Aorta (tissue), 5 donors: ENCODE measurements around the gene SDCBP2. TPM values are rescaled to one million over a fixed set of nuclear protein-coding genes. Genes with fewer than 3 reads are reported as not detected.

Source experiments
- ATAC-seq: fragments of 200-7000 bp; cut with Tn5 transposase; one replicate; pipeline ENCODE4 v1.9.1; 2022; ENCODE audit warnings: moderate library complexity; ENCODE audit not compliant: low FRiP score
- DNase-seq, 2 donors: peaks; one replicate each; pipeline ENCODE4 v3.0.0-alpha.2; 2020
- H3K27ac ChIP-seq, 2 donors: one replicate each; pipeline ENCODE4 v1.5.1; 2013; ENCODE audit warnings: low read length in 2 of 2, mild to moderate bottlenecking in 2 of 2, moderate library complexity in 2 of 2, control low read depth in 1 of 2, inconsistent platforms in 1 of 2, low read depth in 1 of 2
- H3K27me3 ChIP-seq, 2 donors: one replicate each; pipeline ENCODE4 v1.6.1; 2013; ENCODE audit warnings: control low read depth in 1 of 2, low read length in 1 of 2, mild to moderate bottlenecking in 1 of 2, moderate library complexity in 1 of 2; ENCODE audit not compliant: insufficient read depth in 2 of 2, control insufficient read depth in 1 of 2
- H3K36me3 ChIP-seq, 2 donors: one replicate each; pipeline ENCODE4 v1.6.1; 2013; ENCODE audit warnings: control low read depth in 1 of 2, low read length in 1 of 2, mild to moderate bottlenecking in 1 of 2; ENCODE audit not compliant: insufficient read depth in 2 of 2, control insufficient read depth in 1 of 2
- H3K4me1 ChIP-seq, 2 donors: one replicate each; pipeline ENCODE4 v1.6.1; 2013; ENCODE audit warnings: low read length in 2 of 2, control low read depth in 1 of 2, mild to moderate bottlenecking in 1 of 2, moderate library complexity in 1 of 2; ENCODE audit not compliant: insufficient read depth in 2 of 2, control insufficient read depth in 1 of 2
- H3K4me3 ChIP-seq, 2 donors: one replicate each; pipeline ENCODE4 v1.5.1; 2013; ENCODE audit warnings: low read length in 2 of 2, control low read depth in 1 of 2, mild to moderate bottlenecking in 1 of 2
- H3K9me3 ChIP-seq: one replicate; pipeline ENCODE4 v1.6.1; 2013; ENCODE audit warnings: mild to moderate bottlenecking, low read length; ENCODE audit not compliant: control insufficient read depth
- WGBS, 2 donors: extraction: QIAGEN DNeasy Blood & Tissue Kit; methylation state at CpG; one replicate each; pipeline ENCODE4 v1.1.7; 2013; 5-methylcytosine and 5-hydroxymethylcytosine counted together
- intact Hi-C, 2 donors: fragments of 100-400 bp; cut with DNase I; formaldehyde crosslinking; loops; one replicate each; pipeline versions ENCODE4 v1.14.2 to v1.15.0; 2022
- polyA plus RNA-seq, 2 donors: library from polyadenylated mRNA; stranded (reverse); fragments of 200-250 nt; gene quantifications; one replicate each; pipeline ENCODE4 v1.2.3, GENCODE V29; 2013
- total RNA-seq, 2 donors: library from RNA; stranded (reverse); fragmentation: NEBNext Ultra II Directional; extraction: Animal tissue kit (Norgen Biotek cat#: 25700); gene quantifications; one replicate each; pipeline ENCODE4 v1.2.1, GENCODE V29; 2021
- donor health status: healthy with polysubstance abuse.
- donor health status: Bipolar disorder and iron deficiency.
- donor health status: DM: no; HTN: no; CAD: no.
- donor health status: DM: no; HTN: no; CAD: no.
- donor health status: DM: yes; HTN: yes; CAD: no.

SDCBP2 gene
- total and polyA plus RNA-seq, 4 donors = 4.0 to 63.4 (median 6.1) TPM

GRCh38 chr20:1312904-1313235, 16.1 kb downstream of the SDCBP2 start:
- no peak overlapping the region for H3K4me3 ChIP-seq
- H3K36me3 ChIP-seq = no peaks in the 10 kb centered on the region
- no peaks in the 10 kb centered on the region for H3K9me3 ChIP-seq
- peak; percentile 24 for ATAC-seq
- H3K27ac ChIP-seq = no peak overlapping the region
- 70% methylated on average over 16 of the region's 16 CpGs for WGBS, 2 donors
- no peaks in the 10 kb centered on the region for H3K4me1 ChIP-seq
- H3K27me3 ChIP-seq = no peaks in the 10 kb centered on the region
- DNase-seq = no peak
- intact Hi-C loops = loop anchor here (1.0 to 2.0 kb wide), 3 partner anchors 80 to 125 kb away; partner anchors contain the start of gene FKBP1A (in 1 of the 2)

- ATAC-seq (no peak), DNase-seq (peak in 1 of 2 donors; percentile 71)
- no peak overlapping the region for H3K4me3 ChIP-seq
- intact Hi-C loops = loop anchor here (2.0 kb wide), 2 partner anchors 80 to 124 kb away; partner anchors contain the start of gene FKBP1A (in 1 of the 2)
- H3K9me3 ChIP-seq = no peaks in the 10 kb centered on the region
- H3K27ac ChIP-seq = no peak overlapping the region
- H3K36me3 ChIP-seq = no peaks in the 10 kb centered on the region
- no peaks in the 10 kb centered on the region for H3K27me3 ChIP-seq
- H3K4me1 ChIP-seq = no peaks in the 10 kb centered on the region
- 94 to 95% methylated on average over 20 of the region's 20 CpGs for WGBS, 2 donors
Measured at GRCh38 chr20:1312308-1312707, 16.6 kb downstream of the SDCBP2 start.

GRCh38 chr20:1310506-1311190, 18.3 kb downstream of the SDCBP2 start:
- Histone ChIP-seq H3K36me3 (no peaks in the 10 kb centered on the region), H3K4me1 (no peaks in the 10 kb centered on the region), H3K27ac (no peak overlapping the region), H3K4me3 (no peak overlapping the region), H3K27me3 (no peaks in the 10 kb centered on the region), H3K9me3 (no peaks in the 10 kb centered on the region)
- DNase-seq (peak in 1 of 2 donors; percentile 39), ATAC-seq (no peak)
- intact Hi-C loops = no loop called here
- WGBS, 2 donors = 80 to 83% methylated on average over 12 of the region's 12 CpGs

GRCh38 chr20:1310071-1310470, 18.9 kb downstream of the SDCBP2 start:
- Histone ChIP-seq H3K36me3 (peaks cover 0 to 3% of the 10 kb centered on the region in 2 donors), H3K4me3 (no peak overlapping the region), H3K4me1 (no peaks in the 10 kb centered on the region), H3K9me3 (no peaks in the 10 kb centered on the region), H3K27ac (no peak overlapping the region), H3K27me3 (no peaks in the 10 kb centered on the region)
- DNase-seq (peak in 1 of 2 donors; percentile 33), ATAC-seq (no peak)
- intact Hi-C loops = no loop called here
- 53 to 56% methylated on average over 9 of the region's 9 CpGs for WGBS, 2 donors

- no peaks in the 10 kb centered on the region for H3K9me3 ChIP-seq
- peak in 1 of 2 donors; percentile 74 for DNase-seq
- no peak for ATAC-seq
- intact Hi-C loops = no loop called here
- H3K4me1 ChIP-seq = no peaks in the 10 kb centered on the region
- no peak overlapping the region for H3K4me3 ChIP-seq
- H3K27ac ChIP-seq = no peak overlapping the region
- peaks cover 0 to 4% of the 10 kb centered on the region in 2 donors for H3K36me3 ChIP-seq
- no peaks in the 10 kb centered on the region for H3K27me3 ChIP-seq
- WGBS, 2 donors = 72 to 82% methylated on average over 12 of the region's 12 CpGs
Measured at GRCh38 chr20:1309439-1309847, 19.5 kb downstream of the SDCBP2 start.

- Histone ChIP-seq H3K36me3 (peaks cover 0 to 4% of the 10 kb centered on the region in 2 donors), H3K27me3 (no peaks in the 10 kb centered on the region), H3K4me3 (no peak overlapping the region), H3K27ac (no peak overlapping the region), H3K4me1 (no peaks in the 10 kb centered on the region), H3K9me3 (no peaks in the 10 kb centered on the region)
- ATAC-seq (no peak), DNase-seq (peak in 1 of 2 donors; percentile 56)
- intact Hi-C loops = no loop called here
- WGBS, 2 donors = 81 to 82% methylated on average over 9 of the region's 9 CpGs
Measured at GRCh38 chr20:1308702-1309095, 20.2 kb downstream of the SDCBP2 start.

- intact Hi-C loops = no loop called here
- H3K9me3 ChIP-seq = no peaks in the 10 kb centered on the region
- H3K27me3 ChIP-seq = no peaks in the 10 kb centered on the region
- H3K4me3 ChIP-seq = no peak overlapping the region
- ATAC-seq = no peak
- DNase-seq = peak in 1 of 2 donors; percentile 73
- 84 to 87% methylated on average over 12 to 13 of the region's 13 CpGs for WGBS, 2 donors
- peaks cover 0 to 4% of the 10 kb centered on the region in 2 donors for H3K36me3 ChIP-seq
- H3K4me1 ChIP-seq = no peaks in the 10 kb centered on the region
- H3K27ac ChIP-seq = no peak overlapping the region
Measured at GRCh38 chr20:1308067-1308701, 20.8 kb downstream of the SDCBP2 start.

GRCh38 chr20:1307571-1307971, 21.4 kb downstream of the SDCBP2 start:
- no peak overlapping the region for H3K27ac ChIP-seq
- H3K27me3 ChIP-seq = no peaks in the 10 kb centered on the region
- DNase-seq = peak in 1 of 2 donors; percentile 61
- H3K4me3 ChIP-seq = no peak overlapping the region
- no peaks in the 10 kb centered on the region for H3K9me3 ChIP-seq
- H3K36me3 ChIP-seq = peaks cover 0 to 4% of the 10 kb centered on the region in 2 donors
- intact Hi-C loops = no loop called here
- WGBS, 2 donors = 87% methylated on average over 13 of the region's 13 CpGs
- no peak for ATAC-seq
- H3K4me1 ChIP-seq = no peaks in the 10 kb centered on the region

GRCh38 chr20:1307171-1307570, 21.8 kb downstream of the SDCBP2 start:
- no peak overlapping the region for H3K27ac ChIP-seq
- no peaks in the 10 kb centered on the region for H3K27me3 ChIP-seq
- peaks cover 0 to 4% of the 10 kb centered on the region in 2 donors for H3K36me3 ChIP-seq
- no peaks in the 10 kb centered on the region for H3K9me3 ChIP-seq
- 91% methylated on average over 10 of the region's 10 CpGs for WGBS, 2 donors
- H3K4me3 ChIP-seq = no peak overlapping the region
- intact Hi-C loops = no loop called here
- ATAC-seq (no peak), DNase-seq (peak in 1 of 2 donors; percentile 53)
- no peaks in the 10 kb centered on the region for H3K4me1 ChIP-seq
